ENCODE data around the gene THAP12. TPM values are rescaled to one million over a fixed set of nuclear protein-coding genes. Genes with fewer than 3 reads are reported as not detected.

THAP12 gene
- total and polyA plus RNA-seq, 2 experiments from 2014 or later = 20.1 to 36.0 TPM

DNA sequence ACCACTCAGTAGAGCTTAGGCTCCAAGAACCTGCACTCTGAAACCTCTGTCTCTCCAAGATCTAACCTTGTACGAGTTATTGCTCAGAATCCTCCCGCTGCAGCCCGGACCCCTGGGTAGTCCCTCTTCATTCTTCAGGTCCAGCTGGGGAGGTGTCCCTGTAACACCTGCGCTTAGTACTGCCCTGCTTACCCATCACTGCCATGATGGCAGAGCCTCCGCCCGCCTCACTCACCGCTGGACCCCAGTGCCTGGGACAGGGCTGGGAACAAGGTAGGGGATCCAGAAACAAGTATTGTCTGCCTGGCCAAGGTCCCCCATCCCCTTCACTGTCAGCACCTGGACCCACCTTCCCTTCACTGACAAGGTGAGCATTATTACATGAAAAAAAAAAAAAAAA is 50.3 kb downstream of the THAP12 start:
- Histone ChIP-seq H3K4me3 (no peak overlapping the region), H3K27me3 (ENCODE audit: insufficient read depth) (no peaks in the 10 kb centered on the region), H3K4me1 (ENCODE audit: insufficient read depth) (0 out of 2 replicates have a peak, but pooled peaks cover 7% of the 10 kb centered on the region), H3F3A (replicated peaks; ENCODE audit: low read depth) (no peaks in the 10 kb centered on the region), H3K9me2 (ENCODE audit: insufficient read depth) (no peaks in the 10 kb centered on the region), H2AFZ (peak overlapping the region; percentile 43; the same call in 1 of the 2 replicates), H3K36me3 (ENCODE audit: insufficient read depth) (no peaks in the 10 kb centered on the region), H3K4me2 (no peak overlapping the region), H3K79me2 (replicated peaks; ENCODE audit: insufficient read depth) (no peaks in the 10 kb centered on the region), H3K27ac (ENCODE audit: low read depth) (no peak overlapping the region), H4K20me1 (replicated peaks; ENCODE audit: insufficient read depth) (no peaks in the 10 kb centered on the region)
- peaks cover 2% of the 10 kb centered on the region for H3K27me3 Mint-ChIP-seq (ENCODE audit: insufficient read depth, low read depth, poor library complexity)
- TF ChIP-seq STAT1 (IDR thresholded peaks at IDR 0.05; ENCODE audit: unreplicated experiment) = no peak
- TF ChIP-seq, protein P1, sequence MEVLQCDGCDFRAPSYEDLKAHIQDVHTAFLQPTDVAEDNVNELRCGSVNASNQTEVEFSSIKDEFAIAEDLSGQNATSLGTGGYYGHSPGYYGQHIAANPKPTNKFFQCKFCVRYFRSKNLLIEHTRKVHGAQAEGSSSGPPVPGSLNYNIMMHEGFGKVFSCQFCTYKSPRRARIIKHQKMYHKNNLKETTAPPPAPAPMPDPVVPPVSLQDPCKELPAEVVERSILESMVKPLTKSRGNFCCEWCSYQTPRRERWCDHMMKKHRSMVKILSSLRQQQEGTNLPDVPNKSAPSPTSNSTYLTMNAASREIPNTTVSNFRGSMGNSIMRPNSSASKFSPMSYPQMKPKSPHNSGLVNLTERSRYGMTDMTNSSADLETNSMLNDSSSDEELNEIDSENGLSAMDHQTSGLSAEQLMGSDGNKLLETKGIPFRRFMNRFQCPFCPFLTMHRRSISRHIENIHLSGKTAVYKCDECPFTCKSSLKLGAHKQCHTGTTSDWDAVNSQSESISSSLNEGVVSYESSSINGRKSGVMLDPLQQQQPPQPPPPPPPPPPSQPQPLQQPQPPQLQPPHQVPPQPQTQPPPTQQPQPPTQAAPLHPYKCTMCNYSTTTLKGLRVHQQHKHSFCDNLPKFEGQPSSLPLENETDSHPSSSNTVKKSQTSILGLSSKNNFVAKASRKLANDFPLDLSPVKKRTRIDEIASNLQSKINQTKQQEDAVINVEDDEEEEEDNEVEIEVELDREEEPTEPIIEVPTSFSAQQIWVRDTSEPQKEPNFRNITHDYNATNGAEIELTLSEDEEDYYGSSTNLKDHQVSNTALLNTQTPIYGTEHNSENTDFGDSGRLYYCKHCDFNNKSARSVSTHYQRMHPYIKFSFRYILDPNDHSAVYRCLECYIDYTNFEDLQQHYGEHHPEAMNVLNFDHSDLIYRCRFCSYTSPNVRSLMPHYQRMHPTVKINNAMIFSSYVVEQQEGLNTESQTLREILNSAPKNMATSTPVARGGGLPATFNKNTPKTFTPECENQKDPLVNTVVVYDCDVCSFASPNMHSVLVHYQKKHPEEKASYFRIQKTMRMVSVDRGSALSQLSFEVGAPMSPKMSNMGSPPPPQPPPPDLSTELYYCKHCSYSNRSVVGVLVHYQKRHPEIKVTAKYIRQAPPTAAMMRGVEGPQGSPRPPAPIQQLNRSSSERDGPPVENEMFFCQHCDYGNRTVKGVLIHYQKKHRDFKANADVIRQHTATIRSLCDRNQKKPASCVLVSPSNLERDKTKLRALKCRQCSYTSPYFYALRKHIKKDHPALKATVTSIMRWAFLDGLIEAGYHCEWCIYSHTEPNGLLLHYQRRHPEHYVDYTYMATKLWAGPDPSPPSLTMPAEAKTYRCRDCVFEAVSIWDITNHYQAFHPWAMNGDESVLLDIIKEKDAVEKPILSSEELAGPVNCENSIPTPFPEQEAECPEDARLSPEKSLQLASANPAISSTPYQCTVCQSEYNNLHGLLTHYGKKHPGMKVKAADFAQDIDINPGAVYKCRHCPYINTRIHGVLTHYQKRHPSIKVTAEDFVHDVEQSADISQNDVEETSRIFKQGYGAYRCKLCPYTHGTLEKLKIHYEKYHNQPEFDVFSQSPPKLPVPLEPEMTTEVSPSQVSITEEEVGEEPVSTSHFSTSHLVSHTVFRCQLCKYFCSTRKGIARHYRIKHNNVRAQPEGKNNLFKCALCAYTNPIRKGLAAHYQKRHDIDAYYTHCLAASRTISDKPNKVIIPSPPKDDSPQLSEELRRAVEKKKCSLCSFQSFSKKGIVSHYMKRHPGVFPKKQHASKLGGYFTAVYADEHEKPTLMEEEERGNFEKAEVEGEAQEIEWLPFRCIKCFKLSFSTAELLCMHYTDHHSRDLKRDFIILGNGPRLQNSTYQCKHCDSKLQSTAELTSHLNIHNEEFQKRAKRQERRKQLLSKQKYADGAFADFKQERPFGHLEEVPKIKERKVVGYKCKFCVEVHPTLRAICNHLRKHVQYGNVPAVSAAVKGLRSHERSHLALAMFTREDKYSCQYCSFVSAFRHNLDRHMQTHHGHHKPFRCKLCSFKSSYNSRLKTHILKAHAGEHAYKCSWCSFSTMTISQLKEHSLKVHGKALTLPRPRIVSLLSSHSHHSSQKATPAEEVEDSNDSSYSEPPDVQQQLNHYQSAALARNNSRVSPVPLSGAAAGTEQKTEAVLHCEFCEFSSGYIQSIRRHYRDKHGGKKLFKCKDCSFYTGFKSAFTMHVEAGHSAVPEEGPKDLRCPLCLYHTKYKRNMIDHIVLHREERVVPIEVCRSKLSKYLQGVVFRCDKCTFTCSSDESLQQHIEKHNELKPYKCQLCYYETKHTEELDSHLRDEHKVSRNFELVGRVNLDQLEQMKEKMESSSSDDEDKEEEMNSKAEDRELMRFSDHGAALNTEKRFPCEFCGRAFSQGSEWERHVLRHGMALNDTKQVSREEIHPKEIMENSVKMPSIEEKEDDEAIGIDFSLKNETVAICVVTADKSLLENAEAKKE (CRISPR knock-in tag; IDR thresholded peaks at IDR 0.05) = no peak
- TF ChIP-seq EZH2phosphoT487 (IDR thresholded peaks at IDR 0.05; ENCODE audit: unreplicated experiment) = no peak
- no peak for TF ChIP-seq POLR2AphosphoS5 (IDR thresholded peaks at IDR 0.05; ENCODE audit: low read depth)
- TF ChIP-seq EZH2 (IDR thresholded peaks at IDR 0.05; ENCODE audit: low read depth, unreplicated experiment) = no peak
- no peak for TF ChIP-seq NANOG (IDR thresholded peaks at IDR 0.05; ENCODE audit: borderline replicate concordance)
- TF ChIP-seq CREB1 (CRISPR knock-in tag; IDR thresholded peaks at IDR 0.05; ENCODE audit: low read depth) = no peak
- TF ChIP-seq, protein P2, sequence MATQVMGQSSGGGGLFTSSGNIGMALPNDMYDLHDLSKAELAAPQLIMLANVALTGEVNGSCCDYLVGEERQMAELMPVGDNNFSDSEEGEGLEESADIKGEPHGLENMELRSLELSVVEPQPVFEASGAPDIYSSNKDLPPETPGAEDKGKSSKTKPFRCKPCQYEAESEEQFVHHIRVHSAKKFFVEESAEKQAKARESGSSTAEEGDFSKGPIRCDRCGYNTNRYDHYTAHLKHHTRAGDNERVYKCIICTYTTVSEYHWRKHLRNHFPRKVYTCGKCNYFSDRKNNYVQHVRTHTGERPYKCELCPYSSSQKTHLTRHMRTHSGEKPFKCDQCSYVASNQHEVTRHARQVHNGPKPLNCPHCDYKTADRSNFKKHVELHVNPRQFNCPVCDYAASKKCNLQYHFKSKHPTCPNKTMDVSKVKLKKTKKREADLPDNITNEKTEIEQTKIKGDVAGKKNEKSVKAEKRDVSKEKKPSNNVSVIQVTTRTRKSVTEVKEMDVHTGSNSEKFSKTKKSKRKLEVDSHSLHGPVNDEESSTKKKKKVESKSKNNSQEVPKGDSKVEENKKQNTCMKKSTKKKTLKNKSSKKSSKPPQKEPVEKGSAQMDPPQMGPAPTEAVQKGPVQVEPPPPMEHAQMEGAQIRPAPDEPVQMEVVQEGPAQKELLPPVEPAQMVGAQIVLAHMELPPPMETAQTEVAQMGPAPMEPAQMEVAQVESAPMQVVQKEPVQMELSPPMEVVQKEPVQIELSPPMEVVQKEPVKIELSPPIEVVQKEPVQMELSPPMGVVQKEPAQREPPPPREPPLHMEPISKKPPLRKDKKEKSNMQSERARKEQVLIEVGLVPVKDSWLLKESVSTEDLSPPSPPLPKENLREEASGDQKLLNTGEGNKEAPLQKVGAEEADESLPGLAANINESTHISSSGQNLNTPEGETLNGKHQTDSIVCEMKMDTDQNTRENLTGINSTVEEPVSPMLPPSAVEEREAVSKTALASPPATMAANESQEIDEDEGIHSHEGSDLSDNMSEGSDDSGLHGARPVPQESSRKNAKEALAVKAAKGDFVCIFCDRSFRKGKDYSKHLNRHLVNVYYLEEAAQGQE (IDR thresholded peaks at IDR 0.05; ENCODE audit: unreplicated experiment) = no peak
- TF ChIP-seq, protein P3, sequence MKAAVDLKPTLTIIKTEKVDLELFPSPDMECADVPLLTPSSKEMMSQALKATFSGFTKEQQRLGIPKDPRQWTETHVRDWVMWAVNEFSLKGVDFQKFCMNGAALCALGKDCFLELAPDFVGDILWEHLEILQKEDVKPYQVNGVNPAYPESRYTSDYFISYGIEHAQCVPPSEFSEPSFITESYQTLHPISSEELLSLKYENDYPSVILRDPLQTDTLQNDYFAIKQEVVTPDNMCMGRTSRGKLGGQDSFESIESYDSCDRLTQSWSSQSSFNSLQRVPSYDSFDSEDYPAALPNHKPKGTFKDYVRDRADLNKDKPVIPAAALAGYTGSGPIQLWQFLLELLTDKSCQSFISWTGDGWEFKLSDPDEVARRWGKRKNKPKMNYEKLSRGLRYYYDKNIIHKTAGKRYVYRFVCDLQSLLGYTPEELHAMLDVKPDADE (IDR thresholded peaks at IDR 0.05) = no peak
- TF ChIP-seq ZNF331 (CRISPR knock-in tag; IDR thresholded peaks at IDR 0.05; ENCODE audit: low read depth) = no peak
- TF ChIP-seq, protein P4, sequence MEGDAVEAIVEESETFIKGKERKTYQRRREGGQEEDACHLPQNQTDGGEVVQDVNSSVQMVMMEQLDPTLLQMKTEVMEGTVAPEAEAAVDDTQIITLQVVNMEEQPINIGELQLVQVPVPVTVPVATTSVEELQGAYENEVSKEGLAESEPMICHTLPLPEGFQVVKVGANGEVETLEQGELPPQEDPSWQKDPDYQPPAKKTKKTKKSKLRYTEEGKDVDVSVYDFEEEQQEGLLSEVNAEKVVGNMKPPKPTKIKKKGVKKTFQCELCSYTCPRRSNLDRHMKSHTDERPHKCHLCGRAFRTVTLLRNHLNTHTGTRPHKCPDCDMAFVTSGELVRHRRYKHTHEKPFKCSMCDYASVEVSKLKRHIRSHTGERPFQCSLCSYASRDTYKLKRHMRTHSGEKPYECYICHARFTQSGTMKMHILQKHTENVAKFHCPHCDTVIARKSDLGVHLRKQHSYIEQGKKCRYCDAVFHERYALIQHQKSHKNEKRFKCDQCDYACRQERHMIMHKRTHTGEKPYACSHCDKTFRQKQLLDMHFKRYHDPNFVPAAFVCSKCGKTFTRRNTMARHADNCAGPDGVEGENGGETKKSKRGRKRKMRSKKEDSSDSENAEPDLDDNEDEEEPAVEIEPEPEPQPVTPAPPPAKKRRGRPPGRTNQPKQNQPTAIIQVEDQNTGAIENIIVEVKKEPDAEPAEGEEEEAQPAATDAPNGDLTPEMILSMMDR (conservative IDR thresholded peaks at IDR 0.05; ENCODE audit: low read depth in 2 of 2) = no peak
- TF ChIP-seq JUNB (IDR thresholded peaks at IDR 0.05; ENCODE audit: unreplicated experiment) = no peak
- no peak for TF ChIP-seq ZNF114 (CRISPR knock-in tag; IDR thresholded peaks at IDR 0.05)
- peaks cover 19% of the 10 kb centered on the region for H3K36me3 Mint-ChIP-seq (ENCODE audit: low read depth)
- H3K9me3 Mint-ChIP-seq = peaks cover 27% of the 10 kb centered on the region
- no peak for DNase-seq (ENCODE audit: low spot score)
- H3K4me3 Mint-ChIP-seq = no peak overlapping the region
- H3K4me1 Mint-ChIP-seq = peaks cover 7% of the 10 kb centered on the region
- no peak overlapping the region for H3K27ac Mint-ChIP-seq
- no peak for ATAC-seq
